Measurements from ENCODE around the gene EPO.

- TF ChIP-seq CTCF (conservative IDR thresholded peaks at IDR 0.05) (no peak), EZH2 (IDR thresholded peaks at IDR 0.05; ENCODE audit: low read depth) (no peak)
Observed at GRCh38 chr7:100763556-100764140, 43.4 kb downstream of the EPO start.
